Activated naive CD8-positive, alpha-beta T cell treated with anti-CD3 and anti-CD28 coated beads, Interleukin-2, amount 50 U/mL, for 24 hours (primary cell): ENCODE data around the gene PCBP3.
"Not testable (repeated sequence)": the region's sequence is repeated elsewhere in the genome, so short reads cannot be mapped to it uniquely, and the experiment has no call there.

Experiments used
- ATAC-seq: fragments of 150-1000 bp; cut with Tn5 transposase; one replicate; pipeline ENCODE4 v1.10.0; 2021
- DNase-seq: peaks from one replicate; pipeline ENCODE4 v3.0.0; 2021
- H3K27ac Mint-ChIP-seq: one replicate; pipeline ENCODE4 v1.8.0; 2021; ENCODE audit warnings: mild to moderate bottlenecking, mixed read lengths
- H3K27me3 Mint-ChIP-seq: one replicate; pipeline ENCODE4 v1.8.0; 2021; ENCODE audit warnings: mixed read lengths
- H3K36me3 Mint-ChIP-seq: one replicate; pipeline ENCODE4 v1.8.0; 2021; ENCODE audit warnings: low read depth, mixed read lengths
- H3K4me1 Mint-ChIP-seq: one replicate; pipeline ENCODE4 v1.8.0; 2021; ENCODE audit warnings: mixed read lengths
- H3K4me3 Mint-ChIP-seq: one replicate; pipeline ENCODE4 v1.8.0; 2021; ENCODE audit warnings: mild to moderate bottlenecking, moderate library complexity, mixed read lengths
- H3K9me3 Mint-ChIP-seq: one replicate; pipeline ENCODE4 v1.8.0; 2021; ENCODE audit warnings: mixed read lengths

The PCBP3 gene

GRCh38 chr21:45975667-45976409 lies 332.3 kb downstream of the PCBP3 start:
- not testable (repeated sequence) for DNase-seq

GRCh38 chr21:45976701-45977311 lies 333.3 kb downstream of the PCBP3 start:
- H3K27me3 Mint-ChIP-seq, result peaks cover 15% of the 10 kb centered on the region

More at GRCh38 chr21:45975667-45976409, 332.3 kb downstream of the PCBP3 start:
- Mint-ChIP-seq H3K4me1 (peaks cover 40% of the 10 kb centered on the region), H3K27ac (peak overlapping the region; percentile 31), H3K27me3 (peaks cover 15% of the 10 kb centered on the region)
- not testable (repeated sequence) for ATAC-seq, H3K9me3 Mint-ChIP-seq, H3K36me3 Mint-ChIP-seq, H3K4me3 Mint-ChIP-seq

GRCh38 chr21:45977396-45977795 lies 333.9 kb downstream of the PCBP3 start:
- DNase-seq (no peak), ATAC-seq (no peak)
- Mint-ChIP-seq H3K27me3 (peaks cover 15% of the 10 kb centered on the region), H3K36me3 (no peaks in the 10 kb centered on the region), H3K4me3 (no peak overlapping the region), H3K4me1 (peaks cover 40% of the 10 kb centered on the region), H3K9me3 (no peaks in the 10 kb centered on the region), H3K27ac (no peak overlapping the region)

More at GRCh38 chr21:45976701-45977311, 333.3 kb downstream of the PCBP3 start:
- H3K4me3 Mint-ChIP-seq, result no peak overlapping the region
- ATAC-seq (no peak), DNase-seq (no peak)
- no peaks in the 10 kb centered on the region for H3K9me3 Mint-ChIP-seq
- H3K36me3 Mint-ChIP-seq, result no peaks in the 10 kb centered on the region
- no peak overlapping the region for H3K27ac Mint-ChIP-seq
- peaks cover 40% of the 10 kb centered on the region for H3K4me1 Mint-ChIP-seq

- H3K27ac Mint-ChIP-seq, result no peak overlapping the region
- H3K27me3 Mint-ChIP-seq, result peaks cover 14% of the 10 kb centered on the region
- H3K4me1 Mint-ChIP-seq, result peaks cover 32% of the 10 kb centered on the region
- H3K4me3 Mint-ChIP-seq, result no peak overlapping the region
- no peak for DNase-seq
- H3K9me3 Mint-ChIP-seq, result no peaks in the 10 kb centered on the region
- peak; percentile 54 for ATAC-seq
- no peaks in the 10 kb centered on the region for H3K36me3 Mint-ChIP-seq
Observed at GRCh38 chr21:45979141-45979631, 335.7 kb downstream of the PCBP3 start.

GRCh38 chr21:45979651-45980050 lies 336.1 kb downstream of the PCBP3 start:
- DNase-seq, result no peak
- H3K27ac Mint-ChIP-seq, result no peak overlapping the region
- H3K4me3 Mint-ChIP-seq, result no peak overlapping the region
- no peaks in the 10 kb centered on the region for H3K9me3 Mint-ChIP-seq
- no peak for ATAC-seq
- H3K4me1 Mint-ChIP-seq, result peaks cover 28% of the 10 kb centered on the region
- H3K36me3 Mint-ChIP-seq, result peaks cover 2% of the 10 kb centered on the region
- H3K27me3 Mint-ChIP-seq, result peaks cover 15% of the 10 kb centered on the region

GRCh38 chr21:45980271-45980670 lies 336.7 kb downstream of the PCBP3 start:
- no peak for DNase-seq
- Mint-ChIP-seq H3K36me3 (peaks cover 4% of the 10 kb centered on the region), H3K27ac (no peak overlapping the region), H3K4me1 (peaks cover 24% of the 10 kb centered on the region), H3K27me3 (peaks cover 16% of the 10 kb centered on the region), H3K9me3 (no peaks in the 10 kb centered on the region), H3K4me3 (no peak overlapping the region)
- no peak for ATAC-seq

GRCh38 chr21:45980697-45981096 lies 337.2 kb downstream of the PCBP3 start:
- DNase-seq, result no peak
- H3K36me3 Mint-ChIP-seq, result peaks cover 4% of the 10 kb centered on the region
- ATAC-seq, result no peak
- H3K27me3 Mint-ChIP-seq, result peaks cover 11% of the 10 kb centered on the region
- no peak overlapping the region for H3K4me3 Mint-ChIP-seq
- no peaks in the 10 kb centered on the region for H3K9me3 Mint-ChIP-seq
- peaks cover 20% of the 10 kb centered on the region for H3K4me1 Mint-ChIP-seq
- H3K27ac Mint-ChIP-seq, result no peak overlapping the region

- no peak within 1 kb of the TSS for H3K27ac Mint-ChIP-seq
- DNase-seq, result peak; percentile 64
- peaks cover 13% of the 10 kb centered on the region for H3K4me1 Mint-ChIP-seq
- H3K36me3 Mint-ChIP-seq, result peaks cover 4% of the 10 kb centered on the region
- no peaks in the 10 kb centered on the region for H3K9me3 Mint-ChIP-seq
- peak within 1 kb of the TSS; percentile 52 for H3K4me3 Mint-ChIP-seq
- H3K27me3 Mint-ChIP-seq, result peaks cover 7% of the 10 kb centered on the region
- ATAC-seq, result peak; percentile 51
Observed at GRCh38 chr21:45981151-45982091, 337.9 kb downstream of the PCBP3 start, which contains the start of gene COL6A1. Gene COL6A1, plus strand, starts transcription at chr21:45981770. Its CDS starts 81 bp downstream, at chr21:45981851.

GRCh38 chr21:45982092-45982757 lies 338.7 kb downstream of the PCBP3 start:
- peak overlapping the region; percentile 52 for H3K4me3 Mint-ChIP-seq
- DNase-seq, result no peak
- H3K4me1 Mint-ChIP-seq, result peaks cover 13% of the 10 kb centered on the region
- no peaks in the 10 kb centered on the region for H3K9me3 Mint-ChIP-seq
- no peak overlapping the region for H3K27ac Mint-ChIP-seq
- peaks cover 4% of the 10 kb centered on the region for H3K36me3 Mint-ChIP-seq
- peaks cover 7% of the 10 kb centered on the region for H3K27me3 Mint-ChIP-seq
- ATAC-seq, result no peak

GRCh38 chr21:45982758-45983648 lies 339.5 kb downstream of the PCBP3 start:
- H3K27ac Mint-ChIP-seq, result no peak overlapping the region
- ATAC-seq, result no peak
- H3K36me3 Mint-ChIP-seq, result peaks cover 4% of the 10 kb centered on the region
- peak overlapping the region; percentile 52 for H3K4me3 Mint-ChIP-seq
- H3K27me3 Mint-ChIP-seq, result peaks cover 7% of the 10 kb centered on the region
- H3K9me3 Mint-ChIP-seq, result no peaks in the 10 kb centered on the region
- DNase-seq, result no peak
- H3K4me1 Mint-ChIP-seq, result peaks cover 13% of the 10 kb centered on the region

GRCh38 chr21:45983649-45983965 lies 340.1 kb downstream of the PCBP3 start:
- Mint-ChIP-seq H3K4me3 (no peak overlapping the region), H3K27me3 (peaks cover 7% of the 10 kb centered on the region), H3K4me1 (peaks cover 9% of the 10 kb centered on the region), H3K9me3 (no peaks in the 10 kb centered on the region), H3K27ac (no peak overlapping the region), H3K36me3 (peaks cover 4% of the 10 kb centered on the region)
- ATAC-seq, result no peak
- DNase-seq, result no peak

- H3K36me3 Mint-ChIP-seq, result peaks cover 4% of the 10 kb centered on the region
- peaks cover 7% of the 10 kb centered on the region for H3K27me3 Mint-ChIP-seq
- H3K4me1 Mint-ChIP-seq, result peaks cover 5% of the 10 kb centered on the region
- H3K9me3 Mint-ChIP-seq, result no peaks in the 10 kb centered on the region
- no peak overlapping the region for H3K4me3 Mint-ChIP-seq
- DNase-seq (no peak), ATAC-seq (no peak)
- no peak overlapping the region for H3K27ac Mint-ChIP-seq
Observed at GRCh38 chr21:45983981-45984551, 340.5 kb downstream of the PCBP3 start.

GRCh38 chr21:45984584-45985095 lies 341.1 kb downstream of the PCBP3 start:
- Mint-ChIP-seq H3K4me1 (peaks cover 1% of the 10 kb centered on the region), H3K27ac (no peak overlapping the region), H3K4me3 (no peak overlapping the region), H3K9me3 (no peaks in the 10 kb centered on the region), H3K36me3 (peaks cover 4% of the 10 kb centered on the region), H3K27me3 (peaks cover 4% of the 10 kb centered on the region)
- ATAC-seq (no peak), DNase-seq (no peak)
